Measurements from ENCODE around the gene STPG4. TPM values are rescaled to one million over a fixed set of nuclear protein-coding genes. Genes with fewer than 3 reads are reported as not detected.

STPG4 gene
- total RNA-seq, 4 donors from 2014 or later = not detected

- no peak for TF ChIP-seq CTCF (IDR thresholded peaks at IDR 0.05; ENCODE audit: low read depth)
Observed at GRCh38 chr2:47126783-47127182, 28.3 kb downstream of the STPG4 start.

DNA sequence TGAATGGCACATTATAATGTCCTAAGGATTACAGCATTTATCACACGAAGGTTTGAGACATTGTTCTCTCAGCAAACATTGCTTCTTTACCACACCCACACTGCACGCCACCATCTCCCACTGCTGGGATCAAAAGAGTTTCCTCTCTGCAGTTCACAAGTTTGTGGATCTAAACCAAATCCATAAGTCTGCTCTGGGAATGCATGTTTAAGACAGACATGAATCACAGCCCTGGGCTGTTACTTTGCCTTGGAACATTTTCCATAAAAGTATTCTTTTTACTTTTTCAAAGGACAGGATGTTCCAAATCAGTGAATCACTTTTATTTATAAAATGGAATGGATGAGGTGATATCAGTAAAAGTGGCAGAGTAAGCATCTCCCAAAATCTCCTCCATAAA, 36.1 kb downstream of the STPG4 start:
- TF ChIP-seq CTCF (IDR thresholded peaks at IDR 0.05; ENCODE audit: low read depth) = no peak

GRCh38 chr2:47118581-47118980, 36.5 kb downstream of the STPG4 start:
- TF ChIP-seq CTCF (IDR thresholded peaks at IDR 0.05; ENCODE audit: low read depth) = no peak

- TF ChIP-seq CTCF (IDR thresholded peaks at IDR 0.05; ENCODE audit: low read depth) = no peak
Observed at GRCh38 chr2:47112665-47113435, 42.3 kb downstream of the STPG4 start.

GRCh38 chr2:47109680-47110079, 45.4 kb downstream of the STPG4 start:
- no peak for TF ChIP-seq CTCF (IDR thresholded peaks at IDR 0.05; ENCODE audit: low read depth)

GRCh38 chr2:47109007-47109375, 46.1 kb downstream of the STPG4 start:
- no peak for TF ChIP-seq CTCF (IDR thresholded peaks at IDR 0.05; ENCODE audit: low read depth)

GRCh38 chr2:47098953-47099352, 56.2 kb downstream of the STPG4 start:
- no peak for TF ChIP-seq CTCF (IDR thresholded peaks at IDR 0.05; ENCODE audit: low read depth)

All from subcutaneous adipose tissue (tissue), 4 donors.